Adrenal gland (tissue), 12 donors: ENCODE results near the gene PRKCE. TPM values are rescaled to one million over a fixed set of nuclear protein-coding genes. Genes with fewer than 3 reads are reported as not detected.
"Not testable (repeated sequence)": the region's sequence is repeated elsewhere in the genome, so short reads cannot be mapped to it uniquely, and the experiment has no call there.

Experiments
- DNase-seq, 7 donors: peaks; one replicate each; pipeline ENCODE4 v3.0.0-alpha.2; 2019 to 2020
- H3K27ac ChIP-seq, 5 donors: fragments of 200-600 bp; sonication (generic) in 4 of 5; 1 replicate in 3 of 5; 2 replicates in 2 of 5; pipeline versions ENCODE4 v1.5.1 to v1.8.0; 2016 to 2020; ENCODE audit warnings: mild to moderate bottlenecking in 1 of 5
- H3K27me3 ChIP-seq: fragments of 200-600 bp; 2 replicates; pipeline ENCODE4 v1.8.0; 2021
- H3K36me3 ChIP-seq, 2 donors: fragments of 200-600 bp; replicated peaks in 1 of 2; 1 replicate in 1 of 2; 2 replicates in 1 of 2; pipeline versions ENCODE4 v1.5.1 to v1.8.0; 2018 to 2022
- H3K4me1 ChIP-seq, 2 donors: fragments of 200-600 bp; replicated peaks in 1 of 2; 1 replicate in 1 of 2; 2 replicates in 1 of 2; pipeline versions ENCODE4 v1.5.1 to v1.8.0; 2018 to 2021
- H3K4me3 ChIP-seq, 4 donors: fragments of 200-600 bp; sonication (generic) in 3 of 4; one replicate each; pipeline ENCODE4 v1.5.1; 2016 to 2018
- H3K9me3 ChIP-seq, 3 donors: fragments of 200-600 bp; sonication (generic) in 1 of 3; replicated peaks in 1 of 3; 1 replicate in 2 of 3; 2 replicates in 1 of 3; pipeline versions ENCODE4 v1.5.1 to v1.8.0; 2016 to 2021
- POLR2A ChIP-seq, 2 donors: fragments of 450-650 bp; IDR thresholded peaks; one replicate each; pipeline ENCODE4 v1.6.1; 2017; ENCODE audit warnings: antibody characterized with exemption in 2 of 2, mild to moderate bottlenecking in 2 of 2, moderate library complexity in 1 of 2
- WGBS, 4 donors: extraction: QIAGEN DNeasy Blood & Tissue Kit in 2 of 4; methylation state at CpG; one replicate each; pipeline versions ENCODE4 v1.1.5 to v1.1.7; 2013 to 2017; 5-methylcytosine and 5-hydroxymethylcytosine counted together
- intact Hi-C, 2 donors: fragments of 100-400 bp; cut with DNase I; formaldehyde crosslinking; loops; one replicate each; pipeline versions ENCODE4 v1.14.1 to v1.15.0; 2022 to 2023
- polyA plus RNA-seq, 3 donors: library from polyadenylated mRNA; stranded (reverse); fragments of 200-250 nt in 2 of 3; fragments of 350-450 nt in 1 of 3; fragmentation: Illumina TruSeq in 1 of 3; extraction: RNeasy Lipid Tissue Mini Kit (QIAGEN cat#74804) in 1 of 3; gene quantifications; one replicate each; pipeline ENCODE4 v1.2.3, GENCODE V29; 2013 to 2014
- total RNA-seq, 9 donors: library from RNA; depleted of rRNA in 4 of 9; stranded (reverse); fragments of >200 nt in 4 of 9; fragments of 120-200 nt in 1 of 9; fragmentation: NEBNext Ultra II Directional in 1 of 9; extraction: Animal tissue kit (Norgen Biotek cat#: 25700) in 1 of 9; gene quantifications; one replicate each; pipeline versions ENCODE4 v1.1.0 to v1.2.4, GENCODE V29; 2013 to 2023
- TF ChIP-seq, protein P1 (sequence below), 6 experiments: fragments of 450-650 bp in 4 of 6; fragments of 200-600 bp in 2 of 6; sonication (generic) in 1 of 6; IDR thresholded peaks; 1 replicate in 5 of 6; 2 replicates in 1 of 6; pipeline versions ENCODE4 v1.5.1 to v1.8.0; 2016 to 2021; ENCODE audit warnings: antibody characterized with exemption in 6 of 6, mild to moderate bottlenecking in 2 of 6, moderate library complexity in 1 of 6
- donor health status: healthy with polysubstance abuse.
- donor health status: Bipolar disorder and iron deficiency.
- donor health status: DM: yes; HTN: yes; CAD: no.
- donor health status: DM: no; HTN: no; CAD: no.
- donor health status: DM: no; HTN: no; CAD: no.
- donor health status: DM: yes; HTN: yes; CAD: no.

The PRKCE gene
- total and polyA plus RNA-seq, 12 donors: 1.9 to 19.2 (median 8.0) TPM

DNA sequence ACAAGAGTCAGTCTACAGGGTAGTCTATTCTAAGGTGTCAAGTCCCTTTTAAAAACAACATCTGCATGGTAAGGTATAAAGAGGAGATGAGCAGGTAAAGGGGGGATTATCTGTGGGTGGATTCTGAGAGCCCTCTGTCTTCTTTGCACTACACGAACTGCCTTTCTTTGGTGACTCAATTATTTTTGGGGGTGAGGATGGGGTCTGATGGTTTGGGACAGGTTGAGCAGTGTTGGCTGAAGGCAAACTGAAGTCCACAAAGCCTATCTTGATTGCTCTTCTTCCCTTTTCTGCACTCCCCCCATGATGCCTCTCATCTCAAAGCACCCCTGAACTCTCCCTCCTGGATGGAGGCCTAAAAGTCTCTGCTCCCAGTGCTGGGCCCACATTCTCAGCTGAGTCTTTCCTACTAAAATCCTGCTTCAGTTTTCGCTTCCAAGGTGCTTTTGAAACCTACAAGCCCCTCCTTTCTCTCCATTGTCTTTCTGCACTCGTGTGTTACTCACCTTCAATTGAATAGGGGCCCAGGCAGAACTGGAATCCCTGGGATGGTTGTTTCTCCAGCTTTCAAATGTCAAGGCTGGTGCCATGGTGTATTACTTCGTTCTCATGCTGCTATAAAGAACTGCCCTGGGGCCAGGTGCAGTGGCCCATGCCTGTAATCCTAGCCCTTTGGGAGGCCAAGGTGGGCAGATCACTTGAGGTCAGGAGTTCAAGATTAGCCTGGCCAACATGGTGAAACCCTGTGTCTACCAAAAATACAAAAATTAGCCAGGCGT, 64.3 kb downstream of the PRKCE start:
- 77 to 90% (median 83%) methylated on average over 4 to 5 of the region's 5 CpGs for WGBS, 4 donors
- TF ChIP-seq POLR2A (IDR thresholded peaks at IDR 0.05): no peak
- TF ChIP-seq, protein P1, sequence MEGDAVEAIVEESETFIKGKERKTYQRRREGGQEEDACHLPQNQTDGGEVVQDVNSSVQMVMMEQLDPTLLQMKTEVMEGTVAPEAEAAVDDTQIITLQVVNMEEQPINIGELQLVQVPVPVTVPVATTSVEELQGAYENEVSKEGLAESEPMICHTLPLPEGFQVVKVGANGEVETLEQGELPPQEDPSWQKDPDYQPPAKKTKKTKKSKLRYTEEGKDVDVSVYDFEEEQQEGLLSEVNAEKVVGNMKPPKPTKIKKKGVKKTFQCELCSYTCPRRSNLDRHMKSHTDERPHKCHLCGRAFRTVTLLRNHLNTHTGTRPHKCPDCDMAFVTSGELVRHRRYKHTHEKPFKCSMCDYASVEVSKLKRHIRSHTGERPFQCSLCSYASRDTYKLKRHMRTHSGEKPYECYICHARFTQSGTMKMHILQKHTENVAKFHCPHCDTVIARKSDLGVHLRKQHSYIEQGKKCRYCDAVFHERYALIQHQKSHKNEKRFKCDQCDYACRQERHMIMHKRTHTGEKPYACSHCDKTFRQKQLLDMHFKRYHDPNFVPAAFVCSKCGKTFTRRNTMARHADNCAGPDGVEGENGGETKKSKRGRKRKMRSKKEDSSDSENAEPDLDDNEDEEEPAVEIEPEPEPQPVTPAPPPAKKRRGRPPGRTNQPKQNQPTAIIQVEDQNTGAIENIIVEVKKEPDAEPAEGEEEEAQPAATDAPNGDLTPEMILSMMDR (IDR thresholded peaks at IDR 0.05): no peak
- H3K9me3 ChIP-seq: no peaks in the 10 kb centered on the region
- no peak for DNase-seq
- no peak overlapping the region for H3K4me3 ChIP-seq
- no peaks in the 10 kb centered on the region for H3K27me3 ChIP-seq
- intact Hi-C loops: no loop called here
- H3K4me1 ChIP-seq: peaks cover 0 to 6% of the 10 kb centered on the region in 2 donors
- no peak overlapping the region for H3K27ac ChIP-seq
- H3K36me3 ChIP-seq: no peaks in the 10 kb centered on the region

DNA sequence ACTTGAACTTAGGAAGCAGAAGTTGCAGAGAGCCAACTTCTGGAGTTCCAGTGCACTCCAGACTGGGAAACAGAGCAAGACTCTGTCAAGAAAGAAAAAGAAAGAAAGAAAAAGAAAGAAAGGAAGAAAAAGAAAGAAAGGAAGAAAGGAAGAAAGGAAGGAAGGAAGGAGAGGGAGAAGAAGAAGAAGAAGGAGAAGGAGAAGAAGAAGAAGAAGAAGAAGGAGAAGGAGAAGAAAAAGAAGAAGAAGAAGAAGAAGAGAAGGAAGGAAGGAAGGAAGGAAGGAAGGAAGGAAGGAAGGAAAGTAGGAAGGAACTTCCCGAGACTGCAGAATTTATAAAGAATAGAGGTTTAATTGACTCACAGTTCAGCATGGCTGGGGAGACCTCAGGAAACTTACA, 65.0 kb downstream of the PRKCE start:
- H3K27ac ChIP-seq, H3K36me3 ChIP-seq, intact Hi-C loops, H3K27me3 ChIP-seq, H3K9me3 ChIP-seq, H3K4me3 ChIP-seq, DNase-seq, H3K4me1 ChIP-seq: not testable (repeated sequence)
- WGBS, 4 donors: 65 to 80% (median 68%) methylated on average over 1 of the region's 1 CpG

DNA sequence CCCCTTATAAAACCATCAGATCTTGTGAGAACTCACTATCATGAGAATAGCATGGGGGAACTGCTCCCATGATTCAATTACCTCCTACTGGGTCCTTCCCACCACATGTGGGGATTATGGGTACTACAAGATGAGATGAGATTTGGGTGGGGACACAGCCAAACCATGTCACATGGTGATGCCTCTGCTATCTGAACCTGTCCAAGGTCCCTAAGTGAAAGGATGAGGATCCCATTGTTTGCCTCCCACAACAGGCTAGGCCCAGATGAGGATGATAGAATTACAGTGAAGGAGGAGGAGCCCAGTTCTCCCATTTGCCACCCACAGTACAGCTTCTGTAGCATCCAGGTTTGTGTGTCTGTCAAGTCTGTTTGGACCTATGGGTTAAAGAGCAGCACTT, 65.4 kb downstream of the PRKCE start:
- no peak for TF ChIP-seq POLR2A (IDR thresholded peaks at IDR 0.05)
- TF ChIP-seq, protein P1 (IDR thresholded peaks at IDR 0.05): no peak
- no peaks in the 10 kb centered on the region for H3K27me3 ChIP-seq
- no peak for DNase-seq
- no peaks in the 10 kb centered on the region for H3K9me3 ChIP-seq
- intact Hi-C loops: no loop called here
- H3K27ac ChIP-seq: no peak overlapping the region
- H3K4me3 ChIP-seq: no peak overlapping the region
- H3K4me1 ChIP-seq: peaks cover 0 to 6% of the 10 kb centered on the region in 2 donors
- no peaks in the 10 kb centered on the region for H3K36me3 ChIP-seq

DNA sequence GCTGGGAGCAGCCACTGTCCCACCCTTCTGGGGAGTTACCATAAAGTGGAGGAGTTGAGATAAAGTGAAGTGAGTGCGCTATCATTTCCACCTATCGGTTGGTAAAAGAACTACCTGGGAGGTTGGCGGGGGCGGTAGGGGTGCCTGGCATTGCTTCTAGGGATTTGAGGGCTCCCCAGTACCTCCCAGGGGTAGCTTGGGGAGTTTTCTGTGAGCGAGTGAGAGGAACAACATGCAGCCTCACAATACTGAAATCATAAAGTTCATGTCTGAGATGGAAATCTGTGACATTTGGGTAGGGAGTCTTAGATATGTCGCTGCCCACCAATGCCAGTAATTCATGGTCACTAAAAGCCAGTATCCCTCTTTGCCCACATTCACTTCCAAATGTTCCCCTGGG, 68.7 kb downstream of the PRKCE start:
- 92 to 97% (median 96%) methylated on average over 6 of the region's 6 CpGs for WGBS, 4 donors
- DNase-seq: no peak
- intact Hi-C loops: no loop called here
- H3K36me3 ChIP-seq: no peaks in the 10 kb centered on the region
- H3K27ac ChIP-seq: no peak overlapping the region
- no peaks in the 10 kb centered on the region for H3K9me3 ChIP-seq
- H3K27me3 ChIP-seq: no peaks in the 10 kb centered on the region
- H3K4me3 ChIP-seq: no peak overlapping the region
- no peak for TF ChIP-seq POLR2A (IDR thresholded peaks at IDR 0.05)
- TF ChIP-seq, protein P1 (IDR thresholded peaks at IDR 0.05): no peak
- peaks cover 0 to 20% of the 10 kb centered on the region in 2 donors for H3K4me1 ChIP-seq

DNA sequence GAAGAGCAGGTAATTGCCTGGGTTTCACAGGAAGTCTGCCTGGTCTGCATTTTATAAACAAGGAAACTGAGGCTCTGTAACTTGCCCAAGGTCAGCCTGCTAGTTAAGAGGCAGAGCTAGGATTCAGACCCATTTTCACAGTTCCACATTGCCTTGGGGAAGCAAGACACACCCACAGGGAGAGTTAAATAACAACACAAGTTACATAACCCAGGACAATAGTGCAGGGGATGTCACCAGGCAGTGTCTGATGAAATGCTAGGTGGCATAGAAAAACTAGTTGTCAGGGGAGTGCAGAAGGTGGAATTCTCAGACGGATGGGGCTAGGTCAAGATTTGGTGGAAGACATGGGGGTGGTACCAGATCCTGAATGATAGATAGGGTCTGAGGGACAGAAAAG, 69.7 kb downstream of the PRKCE start:
- WGBS, 4 donors: 84 to 91% (median 87%) methylated on average over 1 of the region's 1 CpG
- Histone ChIP-seq H3K4me3 (no peak overlapping the region), H3K9me3 (no peaks in the 10 kb centered on the region), H3K27ac (no peak overlapping the region), H3K27me3 (no peaks in the 10 kb centered on the region), H3K4me1 (peaks cover 0 to 20% of the 10 kb centered on the region in 2 donors), H3K36me3 (no peaks in the 10 kb centered on the region)
- no peak for DNase-seq
- no peak for TF ChIP-seq POLR2A (IDR thresholded peaks at IDR 0.05)
- TF ChIP-seq, protein P1 (IDR thresholded peaks at IDR 0.05): no peak
- intact Hi-C loops: no loop called here
